Upper lobe of left lung (tissue), 6 donors: ENCODE data around the gene ADAMTS16. TPM values are rescaled to one million over a fixed set of nuclear protein-coding genes. Genes with fewer than 3 reads are reported as not detected.

Experiments used
- ATAC-seq, 2 donors: fragments of 200-7000 bp; cut with Tn5 transposase; one replicate each; pipeline ENCODE4 v1.9.1; 2022; ENCODE audit warnings: mild to moderate bottlenecking in 2 of 2, moderate library complexity in 2 of 2; ENCODE audit not compliant: low FRiP score in 2 of 2
- DNase-seq, 2 donors: peaks; one replicate each; pipeline ENCODE4 v3.0.0-alpha.2; 2019 to 2020
- H3K27ac ChIP-seq, 4 donors: fragments of 200-600 bp; sonication (generic); one replicate each; pipeline ENCODE4 v1.5.1; 2016 to 2019
- H3K27me3 ChIP-seq, 4 donors: fragments of 200-600 bp; sonication (generic); one replicate each; pipeline ENCODE4 v1.5.1; 2017 to 2019
- H3K36me3 ChIP-seq, 4 donors: fragments of 200-600 bp; sonication (generic); one replicate each; pipeline ENCODE4 v1.5.1; 2016 to 2019
- H3K4me1 ChIP-seq, 4 donors: fragments of 200-600 bp; sonication (generic); one replicate each; pipeline ENCODE4 v1.5.1; 2018 to 2019
- H3K4me3 ChIP-seq, 4 donors: fragments of 200-600 bp; sonication (generic); one replicate each; pipeline ENCODE4 v1.5.1; 2017 to 2019; ENCODE audit warnings: mild to moderate bottlenecking in 2 of 4, moderate library complexity in 1 of 4
- H3K9me3 ChIP-seq, 4 donors: fragments of 200-600 bp; sonication (generic); one replicate each; pipeline ENCODE4 v1.5.1; 2018 to 2019
- CTCF ChIP-seq, 6 experiments: fragments of 450-650 bp in 4 of 6; fragments of 200-600 bp in 2 of 6; sonication (generic) in 2 of 6; IDR thresholded peaks; one replicate each; pipeline ENCODE4 v1.5.1; 2016 to 2019; ENCODE audit warnings: antibody characterized with exemption in 6 of 6
- EP300 ChIP-seq, 4 donors: sonication (generic); formaldehyde crosslinking; IDR thresholded peaks; one replicate each; pipeline ENCODE4 v1.5.1; 2017; ENCODE audit warnings: antibody characterized with exemption in 4 of 4, control low read depth in 2 of 4
- POLR2A ChIP-seq, 4 donors: fragments of 450-650 bp; IDR thresholded peaks; one replicate each; pipeline ENCODE4 v1.5.1; 2016 to 2017; ENCODE audit warnings: antibody characterized with exemption in 4 of 4, mild to moderate bottlenecking in 2 of 4
- POLR2AphosphoS5 ChIP-seq, 2 donors: sonication (generic); formaldehyde crosslinking; IDR thresholded peaks; one replicate each; pipeline ENCODE4 v1.5.1; 2017; ENCODE audit warnings: antibody characterized with exemption in 2 of 2
- WGBS, 2 donors: methylation state at CpG; one replicate each; pipeline ENCODE4 v1.1.5; 2017 to 2018; 5-methylcytosine and 5-hydroxymethylcytosine counted together
- total RNA-seq, 6 donors: library from RNA; depleted of rRNA in 4 of 6; stranded (reverse); fragments of >200 nt in 4 of 6; gene quantifications; one replicate each; pipeline versions ENCODE4 v1.1.0 to v1.2.1, GENCODE V29; 2016 to 2021
- donor health status: DM: no; HTN: no; CAD: no; lungs with moderate emphysema.
- donor health status: DM: no; HTN: yes; CAD: no; lungs with severe emphysema.

ADAMTS16 gene
- total RNA-seq, 6 donors from 2014 or later, result 0.29 to 3.0 TPM; not detected in 4

GRCh38 chr5:5290674-5291334 is 150.7 kb downstream of the ADAMTS16 start:
- H3K27me3 ChIP-seq, result no peaks in the 10 kb centered on the region
- H3K4me3 ChIP-seq, result no peak overlapping the region
- H3K4me1 ChIP-seq, result peaks cover 0 to 4% (median 0%) of the 10 kb centered on the region in 4 donors
- H3K27ac ChIP-seq, result no peak overlapping the region
- no peak for DNase-seq
- TF ChIP-seq EP300 (IDR thresholded peaks at IDR 0.05) (no peak), POLR2AphosphoS5 (IDR thresholded peaks at IDR 0.05) (no peak), POLR2A (IDR thresholded peaks at IDR 0.05) (no peak), CTCF (IDR thresholded peaks at IDR 0.05) (no peak)
- H3K9me3 ChIP-seq, result no peaks in the 10 kb centered on the region
- H3K36me3 ChIP-seq, result no peaks in the 10 kb centered on the region
- WGBS, 2 donors, result 78 to 81% methylated on average over 10 of the region's 10 CpGs
- no peak for ATAC-seq

- no peak for DNase-seq
- Histone ChIP-seq H3K27ac (no peak overlapping the region), H3K27me3 (no peaks in the 10 kb centered on the region), H3K4me1 (peaks cover 0 to 4% (median 0%) of the 10 kb centered on the region in 4 donors), H3K36me3 (no peaks in the 10 kb centered on the region), H3K4me3 (no peak overlapping the region), H3K9me3 (no peaks in the 10 kb centered on the region)
- ATAC-seq, result no peak
- WGBS, 2 donors, result 36 to 59% methylated on average over 4 to 7 of the region's 7 CpGs
- TF ChIP-seq POLR2AphosphoS5 (IDR thresholded peaks at IDR 0.05), result no peak
- no peak for TF ChIP-seq POLR2A (IDR thresholded peaks at IDR 0.05)
- no peak for TF ChIP-seq CTCF (IDR thresholded peaks at IDR 0.05)
- no peak for TF ChIP-seq EP300 (IDR thresholded peaks at IDR 0.05)
Observed at GRCh38 chr5:5291357-5291756, 151.2 kb downstream of the ADAMTS16 start.

GRCh38 chr5:5293029-5293428 is 152.9 kb downstream of the ADAMTS16 start:
- Histone ChIP-seq H3K4me1 (peaks cover 0 to 4% (median 0%) of the 10 kb centered on the region in 4 donors), H3K27me3 (no peaks in the 10 kb centered on the region), H3K36me3 (no peaks in the 10 kb centered on the region), H3K9me3 (no peaks in the 10 kb centered on the region), H3K4me3 (no peak overlapping the region), H3K27ac (no peak overlapping the region)
- 74 to 77% methylated on average over 5 of the region's 5 CpGs for WGBS, 2 donors
- ATAC-seq, result no peak
- TF ChIP-seq EP300 (IDR thresholded peaks at IDR 0.05), result no peak
- TF ChIP-seq CTCF (IDR thresholded peaks at IDR 0.05), result no peak
- TF ChIP-seq POLR2A (IDR thresholded peaks at IDR 0.05), result no peak
- no peak for TF ChIP-seq POLR2AphosphoS5 (IDR thresholded peaks at IDR 0.05)
- DNase-seq, result no peak

GRCh38 chr5:5294429-5294828 is 154.3 kb downstream of the ADAMTS16 start:
- H3K9me3 ChIP-seq, result no peaks in the 10 kb centered on the region
- TF ChIP-seq POLR2A (IDR thresholded peaks at IDR 0.05), result no peak
- ATAC-seq, result no peak
- no peak for DNase-seq
- 94% methylated on average over 1 of the region's 1 CpG for WGBS, 2 donors
- H3K27me3 ChIP-seq, result no peaks in the 10 kb centered on the region
- no peak overlapping the region for H3K4me3 ChIP-seq
- no peaks in the 10 kb centered on the region for H3K36me3 ChIP-seq
- no peak overlapping the region for H3K27ac ChIP-seq
- H3K4me1 ChIP-seq, result peaks cover 0 to 4% (median 0%) of the 10 kb centered on the region in 4 donors

GRCh38 chr5:5295351-5295750 is 155.2 kb downstream of the ADAMTS16 start:
- Histone ChIP-seq H3K9me3 (no peaks in the 10 kb centered on the region), H3K4me3 (no peak overlapping the region), H3K4me1 (peaks cover 0 to 4% (median 0%) of the 10 kb centered on the region in 4 donors), H3K27ac (no peak overlapping the region), H3K36me3 (no peaks in the 10 kb centered on the region), H3K27me3 (no peaks in the 10 kb centered on the region)
- 70 to 77% methylated on average over 4 of the region's 4 CpGs for WGBS, 2 donors
- no peak for TF ChIP-seq POLR2AphosphoS5 (IDR thresholded peaks at IDR 0.05)
- TF ChIP-seq POLR2A (IDR thresholded peaks at IDR 0.05), result no peak
- TF ChIP-seq EP300 (IDR thresholded peaks at IDR 0.05), result no peak
- no peak for TF ChIP-seq CTCF (IDR thresholded peaks at IDR 0.05)
- DNase-seq (no peak), ATAC-seq (no peak)
